Fibroblast of lung (primary cell): ENCODE measurements around the gene NEK9. TPM values are rescaled to one million over a fixed set of nuclear protein-coding genes. Genes with fewer than 3 reads are reported as not detected.

Experiments
- DNase-seq, 2 donors: peaks; one replicate each; pipeline versions ENCODE4 v3.0.0 to v3.0.0-alpha.2; 2010; ENCODE audit warnings: low read depth in 2 of 2
- H2AFZ ChIP-seq: 2 replicates; pipeline ENCODE4 v1.5.1; 2012; ENCODE audit warnings: low read length, control low read depth, inconsistent platforms
- H3K27ac ChIP-seq: 2 replicates; pipeline ENCODE4 v1.5.1; 2011; ENCODE audit warnings: low read length, control low read depth; ENCODE audit not compliant: insufficient read depth
- H3K27me3 ChIP-seq: 2 replicates; pipeline ENCODE4 v1.5.1; 2011; ENCODE audit warnings: mild to moderate bottlenecking, low read length; ENCODE audit not compliant: control insufficient read depth, insufficient read depth
- H3K36me3 ChIP-seq: 2 replicates; pipeline ENCODE4 v1.5.1; 2011; ENCODE audit warnings: low read length; ENCODE audit not compliant: control insufficient read depth, insufficient read depth
- H3K4me1 ChIP-seq: 2 replicates; pipeline ENCODE4 v1.5.1; 2011; ENCODE audit warnings: low read length; ENCODE audit not compliant: control insufficient read depth, insufficient read depth; ENCODE audit errors: extremely low read depth
- H3K4me2 ChIP-seq: 2 replicates; pipeline ENCODE4 v1.5.1; 2011; ENCODE audit warnings: low read length, control low read depth; ENCODE audit not compliant: insufficient read depth; ENCODE audit errors: extremely low read depth
- H3K4me3 ChIP-seq, 4 experiments: fragments of 200-600 bp in 1 of 4; sonication (generic) in 1 of 4; replicated peaks in 1 of 4; 2 replicates each; pipeline ENCODE4 v1.5.1; 2011 to 2016; ENCODE audit warnings: low read length in 4 of 4, low read depth in 3 of 4, mild to moderate bottlenecking in 3 of 4, control low read depth in 2 of 4, inconsistent platforms in 1 of 4, mixed read lengths in 1 of 4; ENCODE audit not compliant: insufficient read depth in 1 of 4; ENCODE audit errors: control extremely low read depth in 1 of 4
- H3K79me2 ChIP-seq: 2 replicates; pipeline ENCODE4 v1.5.1; 2012; ENCODE audit warnings: mild to moderate bottlenecking, low read length, inconsistent platforms; ENCODE audit not compliant: control insufficient read depth, insufficient read depth
- H3K9ac ChIP-seq: 2 replicates; pipeline ENCODE4 v1.5.1; 2011; ENCODE audit warnings: mild to moderate bottlenecking, low read length, control low read depth; ENCODE audit not compliant: insufficient read depth
- H3K9me3 ChIP-seq: 2 replicates; pipeline ENCODE4 v1.5.1; 2012; ENCODE audit warnings: low read depth, low read length; ENCODE audit not compliant: control insufficient read depth, insufficient read depth
- H4K20me1 ChIP-seq: 2 replicates; pipeline ENCODE4 v1.5.1; 2011; ENCODE audit warnings: low read length; ENCODE audit not compliant: control insufficient read depth, insufficient read depth; ENCODE audit errors: extremely low read depth
- CTCF ChIP-seq, 2 donors: IDR thresholded peaks in 1 of 2; conservative IDR thresholded peaks in 1 of 2; 1 replicate in 1 of 2; 2 replicates in 1 of 2; pipeline ENCODE4 v1.5.1; 2011 to 2012; ENCODE audit warnings: low read length in 2 of 2, control low read depth in 1 of 2, inconsistent platforms in 1 of 2, low read depth in 1 of 2, mild to moderate bottlenecking in 1 of 2
- EZH2 ChIP-seq: IDR thresholded peaks from 2 replicates; pipeline ENCODE4 v1.5.1; 2012; ENCODE audit warnings: low read length, control low read depth, mild to moderate bottlenecking; ENCODE audit errors: missing control alignments
- polyA plus RNA-seq, 2 donors: library from polyadenylated mRNA; depleted of rRNA in 1 of 2; stranded (reverse) in 1 of 2; unstranded in 1 of 2; fragments of >200 nt; gene quantifications; 2 replicates each; pipeline ENCODE4 v1.2.1, GENCODE V29; 2011 to 2012; ENCODE audit warnings: missing spikeins in 1 of 2
- total RNA-seq: library from RNA; depleted of rRNA; stranded (reverse); fragments of >200 nt; gene quantifications from 2 replicates; pipeline ENCODE4 v1.2.1, GENCODE V29; 2014

NEK9 gene
- total and polyA plus RNA-seq, 2 donors (not counting 1 experiment from before 2014, with no cell fraction given), result 63.4 to 81.3 TPM

DNA sequence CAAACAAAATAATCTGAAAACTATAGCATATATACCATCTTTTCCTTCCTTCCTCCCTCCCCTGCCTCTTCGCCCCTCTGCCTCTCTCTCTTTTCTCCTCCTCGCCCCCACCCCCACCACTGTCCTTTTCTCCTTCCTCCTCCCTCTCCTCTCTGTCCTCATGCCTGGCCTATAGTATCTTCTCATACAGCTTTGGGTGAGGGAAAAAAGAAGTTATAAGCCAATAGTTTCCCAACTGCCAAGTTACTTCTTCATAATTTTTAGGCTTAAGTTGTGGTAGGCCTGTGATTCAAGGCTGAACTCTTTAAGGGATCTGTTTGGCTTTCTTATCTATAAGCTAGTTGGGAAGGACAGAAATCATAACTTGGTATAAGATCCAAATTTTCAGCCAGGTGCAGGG, 40.5 kb upstream of the NEK9 start:
- no peak overlapping the region for H2AFZ ChIP-seq
- no peaks in the 10 kb centered on the region for H3K36me3 ChIP-seq
- no peaks in the 10 kb centered on the region for H3K9me3 ChIP-seq
- TF ChIP-seq EZH2 (no peak), CTCF (conservative IDR thresholded peaks at IDR 0.05 in 1 of 2, IDR thresholded peaks at IDR 0.05 in 1 of 2; ENCODE audit: low read depth in 1 of 2, low read length in 2 of 2) (no peak)
- H3K79me2 ChIP-seq, result peaks cover 72% of the 10 kb centered on the region
- DNase-seq, result no peak
- H3K27me3 ChIP-seq, result no peaks in the 10 kb centered on the region
- no peaks in the 10 kb centered on the region for H3K4me1 ChIP-seq
- H3K4me3 ChIP-seq, result no peak overlapping the region
- H3K9ac ChIP-seq, result no peak overlapping the region
- H4K20me1 ChIP-seq, result no peaks in the 10 kb centered on the region
- H3K27ac ChIP-seq, result no peak overlapping the region
- no peak overlapping the region for H3K4me2 ChIP-seq

GRCh38 chr14:75165586-75166391, 38.9 kb upstream of the NEK9 start:
- TF ChIP-seq CTCF (conservative IDR thresholded peaks at IDR 0.05 in 1 of 2, IDR thresholded peaks at IDR 0.05 in 1 of 2; ENCODE audit: low read depth in 1 of 2, low read length in 2 of 2) (no peak), EZH2 (no peak)
- H3K9ac ChIP-seq, result no peak overlapping the region
- H4K20me1 ChIP-seq, result no peaks in the 10 kb centered on the region
- H3K27ac ChIP-seq, result no peak overlapping the region
- H3K4me1 ChIP-seq, result no peaks in the 10 kb centered on the region
- peak; percentile 20 to 55 for DNase-seq
- no peaks in the 10 kb centered on the region for H3K9me3 ChIP-seq
- no peak overlapping the region for H3K4me2 ChIP-seq
- no peak overlapping the region for H3K4me3 ChIP-seq
- no peaks in the 10 kb centered on the region for H3K36me3 ChIP-seq
- H2AFZ ChIP-seq, result no peak overlapping the region
- peaks cover 66% of the 10 kb centered on the region for H3K79me2 ChIP-seq
- H3K27me3 ChIP-seq, result no peaks in the 10 kb centered on the region

DNA sequence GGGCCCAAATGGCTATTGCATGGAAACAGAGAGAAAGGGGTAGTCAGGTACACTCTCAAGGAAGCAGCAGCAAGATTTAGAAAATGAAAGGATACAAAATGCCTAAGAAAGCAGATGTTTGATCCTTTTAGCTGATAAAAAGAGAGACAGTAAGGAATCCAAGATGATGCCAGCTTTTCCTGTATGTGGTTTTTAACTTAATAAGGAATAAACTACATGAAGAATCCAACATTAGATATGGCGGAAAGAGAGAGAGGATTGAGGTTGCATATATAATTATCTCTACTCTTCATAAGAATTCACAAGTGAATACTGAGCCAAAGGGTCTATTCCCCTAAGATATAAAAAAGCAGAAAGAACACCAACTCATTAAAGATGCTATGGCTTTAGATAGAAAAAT, 38.0 kb upstream of the NEK9 start:
- Histone ChIP-seq H3K27ac (no peak overlapping the region), H4K20me1 (no peaks in the 10 kb centered on the region), H3K4me2 (no peak overlapping the region), H3K4me1 (no peaks in the 10 kb centered on the region), H2AFZ (no peak overlapping the region), H3K36me3 (no peaks in the 10 kb centered on the region), H3K4me3 (no peak overlapping the region), H3K9me3 (no peaks in the 10 kb centered on the region), H3K27me3 (no peaks in the 10 kb centered on the region), H3K79me2 (peaks cover 59% of the 10 kb centered on the region), H3K9ac (no peak overlapping the region)
- DNase-seq, result no peak
- no peak for TF ChIP-seq EZH2
